Mucosa of descending colon (tissue), 3 donors: ENCODE measurements around the gene DHX35. TPM values are rescaled to one million over a fixed set of nuclear protein-coding genes. Genes with fewer than 3 reads are reported as not detected.

Source experiments
- ATAC-seq: fragments of 200-7000 bp; cut with Tn5 transposase; one replicate; pipeline ENCODE4 v1.9.1; 2020; ENCODE audit warnings: mild to moderate bottlenecking, moderate library complexity
- DNase-seq, 3 donors: peaks; one replicate each; pipeline ENCODE4 v3.0.0-alpha.2; 2020
- H3K36me3 ChIP-seq: fragments of 200-600 bp; one replicate; pipeline ENCODE4 v1.8.0; 2021; ENCODE audit warnings: low read depth, mild to moderate bottlenecking
- H3K4me1 ChIP-seq: fragments of 200-600 bp; one replicate; pipeline ENCODE4 v1.8.0; 2021; ENCODE audit warnings: low read depth, mild to moderate bottlenecking
- H3K4me3 ChIP-seq: fragments of 200-600 bp; one replicate; pipeline ENCODE4 v1.8.0; 2021; ENCODE audit warnings: mild to moderate bottlenecking
- H3K9me3 ChIP-seq: fragments of 200-600 bp; one replicate; pipeline ENCODE4 v1.8.0; 2021; ENCODE audit warnings: mild to moderate bottlenecking
- intact Hi-C, 2 donors: fragments of 100-400 bp; cut with DNase I in 1 of 2; cut with micrococcal nuclease in 1 of 2; formaldehyde crosslinking; loops; one replicate each; pipeline versions ENCODE4 v1.11.0 to v1.11.1; 2022; cut with DNase I, micrococcal nuclease
- total RNA-seq, 3 donors: library from RNA; stranded (reverse); fragmentation: NEBNext Ultra II Directional in 2 of 3; extraction: Animal tissue kit (Norgen Biotek cat#: 25700) in 2 of 3; gene quantifications; one replicate each; pipeline versions ENCODE4 v1.2.1 to v1.2.4, GENCODE V29; 2021 to 2023
- TF ChIP-seq, protein P1 (sequence below): fragments of 200-600 bp; IDR thresholded peaks from one replicate; pipeline ENCODE4 v1.8.0; 2022; ENCODE audit warnings: antibody characterized with exemption, mild to moderate bottlenecking
- donor health status: DM: no; HTN: no; CAD: no; lungs with moderate emphysema.
- donor health status: DM: no; HTN: no; CAD: no.
- donor health status: DM: no; HTN: yes; CAD: no.

The DHX35 gene
- total RNA-seq, 3 donors from 2014 or later: 14.8 to 16.4 (median 16.3) TPM

DNA sequence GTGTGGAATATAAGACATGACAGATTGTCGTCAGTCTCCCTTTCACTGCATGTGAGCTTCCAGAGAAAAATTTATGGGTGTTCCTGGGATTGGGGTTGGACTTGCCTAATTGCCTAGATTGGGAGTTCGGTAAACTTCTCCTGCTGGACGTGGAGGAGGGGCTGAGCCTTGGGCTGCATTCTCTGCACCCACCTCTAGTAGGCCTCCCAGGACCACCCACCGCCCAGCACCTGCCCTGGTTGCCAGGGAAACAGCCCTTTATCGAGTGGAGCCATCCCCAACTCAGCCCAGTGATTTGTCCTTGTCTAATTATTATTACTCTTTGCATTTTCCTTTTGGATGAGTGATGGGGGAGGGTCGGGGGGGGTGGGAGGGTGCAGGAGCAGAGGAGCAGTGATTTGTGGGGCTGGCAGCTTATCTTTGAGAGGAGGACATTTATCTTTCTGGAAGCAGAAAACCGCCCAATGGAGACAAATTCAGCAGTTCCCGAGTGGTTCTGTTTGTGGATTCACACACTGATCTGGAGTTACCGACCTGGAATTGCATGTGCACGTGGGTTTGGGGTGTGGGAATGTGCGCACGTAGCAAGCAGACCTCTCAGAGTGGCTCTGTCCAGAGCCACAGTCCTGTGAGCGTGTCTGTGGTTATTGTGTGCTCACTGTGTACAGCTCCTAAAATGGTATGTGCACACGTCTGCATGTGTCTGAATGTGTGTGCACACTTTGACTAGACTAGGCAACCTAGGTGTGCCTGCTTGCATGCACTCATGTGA lies 104.5 kb downstream of the DHX35 start:
- TF ChIP-seq, protein P1, sequence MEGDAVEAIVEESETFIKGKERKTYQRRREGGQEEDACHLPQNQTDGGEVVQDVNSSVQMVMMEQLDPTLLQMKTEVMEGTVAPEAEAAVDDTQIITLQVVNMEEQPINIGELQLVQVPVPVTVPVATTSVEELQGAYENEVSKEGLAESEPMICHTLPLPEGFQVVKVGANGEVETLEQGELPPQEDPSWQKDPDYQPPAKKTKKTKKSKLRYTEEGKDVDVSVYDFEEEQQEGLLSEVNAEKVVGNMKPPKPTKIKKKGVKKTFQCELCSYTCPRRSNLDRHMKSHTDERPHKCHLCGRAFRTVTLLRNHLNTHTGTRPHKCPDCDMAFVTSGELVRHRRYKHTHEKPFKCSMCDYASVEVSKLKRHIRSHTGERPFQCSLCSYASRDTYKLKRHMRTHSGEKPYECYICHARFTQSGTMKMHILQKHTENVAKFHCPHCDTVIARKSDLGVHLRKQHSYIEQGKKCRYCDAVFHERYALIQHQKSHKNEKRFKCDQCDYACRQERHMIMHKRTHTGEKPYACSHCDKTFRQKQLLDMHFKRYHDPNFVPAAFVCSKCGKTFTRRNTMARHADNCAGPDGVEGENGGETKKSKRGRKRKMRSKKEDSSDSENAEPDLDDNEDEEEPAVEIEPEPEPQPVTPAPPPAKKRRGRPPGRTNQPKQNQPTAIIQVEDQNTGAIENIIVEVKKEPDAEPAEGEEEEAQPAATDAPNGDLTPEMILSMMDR: no peak
- DNase-seq (no peak), ATAC-seq (no peak)
- Histone ChIP-seq H3K36me3 (no peaks in the 10 kb centered on the region), H3K9me3 (no peaks in the 10 kb centered on the region), H3K4me3 (no peak overlapping the region), H3K4me1 (no peaks in the 10 kb centered on the region)
- intact Hi-C loops: no loop called here

- Histone ChIP-seq H3K9me3 (no peaks in the 10 kb centered on the region), H3K36me3 (no peaks in the 10 kb centered on the region), H3K4me3 (no peak overlapping the region), H3K4me1 (no peaks in the 10 kb centered on the region)
- intact Hi-C loops: no loop called here
- DNase-seq: no peak
- TF ChIP-seq, protein P1: no peak
- ATAC-seq: no peak
Observed at GRCh38 chr20:39067526-39068216, 105.5 kb downstream of the DHX35 start.

- TF ChIP-seq, protein P1: no peak
- DNase-seq (no peak), ATAC-seq (no peak)
- Histone ChIP-seq H3K4me3 (no peak overlapping the region), H3K9me3 (no peaks in the 10 kb centered on the region), H3K4me1 (no peaks in the 10 kb centered on the region), H3K36me3 (no peaks in the 10 kb centered on the region)
- intact Hi-C loops: no loop called here
Observed at GRCh38 chr20:39069976-39070375, 107.8 kb downstream of the DHX35 start.

GRCh38 chr20:39070484-39071231 lies 108.5 kb downstream of the DHX35 start:
- H3K4me1 ChIP-seq: no peaks in the 10 kb centered on the region
- DNase-seq (no peak), ATAC-seq (no peak)
- intact Hi-C loops: no loop called here
- no peak overlapping the region for H3K4me3 ChIP-seq
- no peaks in the 10 kb centered on the region for H3K9me3 ChIP-seq
- TF ChIP-seq, protein P1: no peak
- H3K36me3 ChIP-seq: no peaks in the 10 kb centered on the region

GRCh38 chr20:39072132-39072531 lies 110.0 kb downstream of the DHX35 start:
- intact Hi-C loops: no loop called here
- Histone ChIP-seq H3K4me3 (no peak overlapping the region), H3K9me3 (no peaks in the 10 kb centered on the region), H3K4me1 (no peaks in the 10 kb centered on the region), H3K36me3 (no peaks in the 10 kb centered on the region)
- DNase-seq (no peak), ATAC-seq (no peak)
- TF ChIP-seq, protein P1: no peak
